Measurements from ENCODE around the gene ST3GAL4. TPM values are rescaled to one million over a fixed set of nuclear protein-coding genes. Genes with fewer than 3 reads are reported as not detected.
"Not testable (repeated sequence)": the region's sequence is repeated elsewhere in the genome, so short reads cannot be mapped to it uniquely, and the experiment has no call there.

The ST3GAL4 gene
- total and polyA plus RNA-seq, 10 of the 15 experiments (the other 5 are each of a cell fraction or from before 2014, with no cell fraction given): 3.8 to 8.1 (median 6.5) TPM; not detected in 2

DNA sequence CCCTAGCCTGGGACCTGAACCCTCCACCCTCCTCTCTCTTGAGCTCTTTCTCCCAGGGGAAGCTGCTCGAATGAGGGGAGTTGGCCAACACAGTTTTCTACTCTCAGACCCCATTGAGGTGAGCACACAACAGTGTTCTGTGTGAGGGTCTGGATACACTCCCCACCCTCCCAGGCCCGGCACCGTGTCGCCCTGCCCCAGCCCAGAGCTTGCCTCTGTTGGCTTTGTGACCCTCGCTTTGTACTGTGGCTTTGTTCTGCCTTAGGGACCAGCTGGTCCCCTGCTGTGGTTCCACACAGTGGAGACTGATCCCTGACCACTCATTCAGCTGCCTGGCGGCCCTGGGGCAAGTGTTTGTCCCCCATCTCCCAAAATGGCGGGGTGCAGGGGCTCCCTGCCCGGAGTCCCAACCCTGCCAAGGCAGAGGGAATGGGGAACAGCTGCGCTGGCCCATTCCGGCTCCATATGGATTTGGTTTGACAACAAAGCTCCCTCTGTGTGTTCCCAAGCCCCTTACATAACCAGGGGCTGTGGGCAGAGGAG, 8.3 kb downstream of the ST3GAL4 start (continued):
- no peak for TF ChIP-seq E4F1 (IDR thresholded peaks at IDR 0.05; ENCODE audit: borderline replicate concordance, partially characterized antibody)
- no peak for TF ChIP-seq SIN3A (IDR thresholded peaks at IDR 0.05; ENCODE audit: low read depth, low read length)
- TF ChIP-seq ATF7 (IDR thresholded peaks at IDR 0.05; ENCODE audit: low read depth): no peak
- no peak for TF ChIP-seq YBX1 (IDR thresholded peaks at IDR 0.05)
- TF ChIP-seq ZBTB33 (IDR thresholded peaks at IDR 0.05): no peak
- TF ChIP-seq, protein P1, sequence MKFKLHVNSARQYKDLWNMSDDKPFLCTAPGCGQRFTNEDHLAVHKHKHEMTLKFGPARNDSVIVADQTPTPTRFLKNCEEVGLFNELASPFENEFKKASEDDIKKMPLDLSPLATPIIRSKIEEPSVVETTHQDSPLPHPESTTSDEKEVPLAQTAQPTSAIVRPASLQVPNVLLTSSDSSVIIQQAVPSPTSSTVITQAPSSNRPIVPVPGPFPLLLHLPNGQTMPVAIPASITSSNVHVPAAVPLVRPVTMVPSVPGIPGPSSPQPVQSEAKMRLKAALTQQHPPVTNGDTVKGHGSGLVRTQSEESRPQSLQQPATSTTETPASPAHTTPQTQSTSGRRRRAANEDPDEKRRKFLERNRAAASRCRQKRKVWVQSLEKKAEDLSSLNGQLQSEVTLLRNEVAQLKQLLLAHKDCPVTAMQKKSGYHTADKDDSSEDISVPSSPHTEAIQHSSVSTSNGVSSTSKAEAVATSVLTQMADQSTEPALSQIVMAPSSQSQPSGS (IDR thresholded peaks at IDR 0.05; ENCODE audit: low read length): no peak
- TF ChIP-seq SP1 (IDR thresholded peaks at IDR 0.05; ENCODE audit: low read depth, low read length): no peak
- TF ChIP-seq MYC (IDR thresholded peaks at IDR 0.05; ENCODE audit: insufficient read depth, insufficient read length, insufficient replicate concordance, low read length, severe bottlenecking): no peak

DNA sequence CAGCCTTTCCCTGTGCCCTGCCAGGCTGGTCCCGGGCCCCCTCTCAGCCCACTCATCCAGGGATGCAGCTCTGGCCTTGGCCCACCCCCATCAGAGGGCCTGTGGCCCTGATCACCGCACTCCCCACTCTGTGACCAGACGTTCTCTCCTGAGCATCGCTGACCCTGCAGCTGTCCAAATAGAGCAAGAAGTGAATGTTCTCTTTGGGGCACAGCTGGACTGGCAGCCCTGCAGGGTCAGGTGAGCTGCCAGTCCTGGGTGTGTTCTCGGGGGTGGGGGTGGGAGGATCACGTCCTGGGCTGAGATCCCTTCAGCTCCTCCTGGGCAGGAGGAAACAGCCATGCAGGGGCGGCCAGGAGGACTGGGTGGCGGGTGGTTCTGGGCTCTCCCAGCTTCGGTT, 9.2 kb downstream of the ST3GAL4 start:
- intact Hi-C loops (cut with micrococcal nuclease; ENCODE audit: unreplicated experiment); H3K4me2 ChIP-seq (ENCODE audit: control insufficient read depth, insufficient read depth); H3K4me3 ChIP-seq; FAIRE-seq; H3K4me1 ChIP-seq (ENCODE audit: control insufficient read depth, insufficient read depth, low read length); H3K36me3 ChIP-seq (ENCODE audit: control insufficient read depth in 2 of 2, insufficient read depth in 2 of 2, low read length in 1 of 2); H3K9me3 ChIP-seq (replicated peaks; ENCODE audit: control insufficient read depth, insufficient read depth, low read length); RAD21 ChIA-PET (ENCODE audit: unreplicated experiment); SMC1A ChIA-PET (ENCODE audit: uncharacterized antibody, unreplicated experiment); ATAC-seq; BruUV-seq (replicated peaks); H3K9ac ChIP-seq (ENCODE audit: control insufficient read depth, insufficient read depth, low read length); H3K27ac ChIP-seq (ENCODE audit: control insufficient read depth, insufficient read depth); H4K20me1 ChIP-seq (ENCODE audit: control insufficient read depth, insufficient read depth); POLR2A ChIA-PET; H3K27me3 ChIP-seq (replicated peaks in 1 of 2; ENCODE audit: control insufficient read depth in 2 of 2, insufficient read depth in 2 of 2, low read length in 1 of 2); H2AFZ ChIP-seq (ENCODE audit: control insufficient read depth, low read depth, low read length); in situ Hi-C loops (cut with MboI); H3K79me2 ChIP-seq (ENCODE audit: control insufficient read depth, insufficient read depth, low read length); CTCF ChIA-PET; DNase-seq (ENCODE audit: low read depth, low spot score): not testable (repeated sequence)
- WGBS (ENCODE audit: insufficient coverage, insufficient replicate concordance, low lambda C conversion rate, missing lambda C conversion rate): 53% methylated on average over 4 of the region's 9 CpGs

DNA sequence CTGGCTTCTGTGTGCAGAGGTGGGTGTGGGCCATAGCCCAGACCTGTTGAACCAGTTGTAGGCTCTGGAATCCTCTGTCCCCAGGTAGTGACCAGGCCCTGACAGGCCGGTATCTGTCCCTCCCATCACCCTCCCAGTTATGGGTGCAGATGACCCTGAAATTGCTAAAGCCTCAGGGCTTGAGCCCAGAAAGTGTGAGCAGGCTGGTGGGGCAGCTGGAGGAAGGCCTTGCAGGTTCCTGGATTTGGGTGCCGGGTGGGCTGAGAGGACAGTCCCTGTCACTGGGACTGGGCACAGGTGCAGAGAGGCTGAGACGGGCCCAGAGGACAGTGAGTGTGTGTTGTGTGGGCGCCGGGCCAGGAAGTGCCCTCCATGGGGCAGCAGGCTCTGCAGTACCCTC, 10.0 kb downstream of the ST3GAL4 start:
- H4K20me1 ChIP-seq (ENCODE audit: control insufficient read depth, insufficient read depth); H3K27ac ChIP-seq (ENCODE audit: control insufficient read depth, insufficient read depth); H3K4me1 ChIP-seq (ENCODE audit: control insufficient read depth, insufficient read depth, low read length); H3K4me3 ChIP-seq; H3K4me2 ChIP-seq (ENCODE audit: control insufficient read depth, insufficient read depth); DNase-seq (ENCODE audit: low read depth, low spot score); ATAC-seq; H3K9ac ChIP-seq (ENCODE audit: control insufficient read depth, insufficient read depth, low read length); BruUV-seq (replicated peaks); SMC1A ChIA-PET (ENCODE audit: uncharacterized antibody, unreplicated experiment); H3K79me2 ChIP-seq (ENCODE audit: control insufficient read depth, insufficient read depth, low read length); POLR2A ChIA-PET; in situ Hi-C loops (cut with MboI); CTCF ChIA-PET; intact Hi-C loops (cut with micrococcal nuclease; ENCODE audit: unreplicated experiment); FAIRE-seq; RAD21 ChIA-PET (ENCODE audit: unreplicated experiment); H3K9me3 ChIP-seq (replicated peaks; ENCODE audit: control insufficient read depth, insufficient read depth, low read length); H3K36me3 ChIP-seq (ENCODE audit: control insufficient read depth in 2 of 2, insufficient read depth in 2 of 2, low read length in 1 of 2); H3K27me3 ChIP-seq (replicated peaks in 1 of 2; ENCODE audit: control insufficient read depth in 2 of 2, insufficient read depth in 2 of 2, low read length in 1 of 2); H2AFZ ChIP-seq (ENCODE audit: control insufficient read depth, low read depth, low read length): not testable (repeated sequence)
- 23% methylated on average over 4 of the region's 5 CpGs for WGBS (ENCODE audit: insufficient coverage, insufficient replicate concordance, low lambda C conversion rate, missing lambda C conversion rate)

Data from GM12878 (cell line).